Heart left ventricle (tissue), 13 donors: ENCODE data around the gene MICAL2.

Source experiments
- CTCF ChIP-seq, 12 donors: fragments of 200-600 bp; sonication (generic) in 4 of 12; IDR thresholded peaks; one replicate each; pipeline versions ENCODE4 v1.5.0 to v1.8.0; 2018 to 2022; ENCODE audit warnings: antibody characterized with exemption in 12 of 12, mild to moderate bottlenecking in 5 of 12
- POLR2A ChIP-seq, 2 donors: fragments of 450-650 bp; IDR thresholded peaks; one replicate each; pipeline ENCODE4 v1.6.1; 2017; ENCODE audit warnings: antibody characterized with exemption in 2 of 2, mild to moderate bottlenecking in 2 of 2, moderate library complexity in 2 of 2
- donor health status: ischemic (EF 13 %, LVEDD 7.1; RV severe dilation, severe dysfunction).
- donor health status: DM: no; HTN: yes; CAD: no.
- donor health status: DM: no; HTN: no; CAD: no.
- donor health status: ischemic (EF 25% LVEDD 6.9; RV normal size, moderate dysfunction).
- donor health status: ischemic (EF 25% LVEDD 5.7; RV mildly dilated, moderate dysfunction).
- donor health status: ischemic (EF 35%, LVEDD 5.7; RV mildly dilated, moderate dysfunction).
- donor health status: nonischemic (EF 11% LVEDD 7.7; RV severe dilation, severe dysfunction).
- donor health status: DM: yes; HTN: yes; CAD: no.
- donor health status: PGD.
- donor health status: ischemic (EF 29% LVEDD 5.4; RV normal size, mild dysfunction).
- donor health status: nonischemic (EF 23%, LVEDD 6.1; RV moderate dilation, normal function).

GRCh38 chr11:12218909-12219308 lies 108.5 kb downstream of the MICAL2 start:
- TF ChIP-seq CTCF (IDR thresholded peaks at IDR 0.05) = no peak
- TF ChIP-seq POLR2A (IDR thresholded peaks at IDR 0.05) = no peak
